HepG2 (cell line): ENCODE data around the gene LRBA.

Experiments used
- ADNP ChIP-seq: sonication (generic); formaldehyde crosslinking; IDR thresholded peaks from 2 replicates; pipeline ENCODE4 v1.4.0; 2020; ENCODE audit warnings: missing genetic modification reagents
- CCAR2 ChIP-seq: fragments of 200-400 bp; formaldehyde crosslinking; optimal IDR thresholded peaks from 2 replicates; pipeline ENCODE3; 2018; ENCODE audit warnings: low read depth, mild to moderate bottlenecking, low read length, moderate library complexity
- FOXA1 ChIP-seq, 2 experiments: fragments of 450-650 bp in 1 of 2; sonication (generic) in 1 of 2; formaldehyde crosslinking in 1 of 2; IDR thresholded peaks; 2 replicates each; pipeline versions ENCODE4 v1.4.0 to v1.6.1; 2016 to 2020; ENCODE audit warnings: missing genetic modification reagents in 1 of 2
- KDM5A ChIP-seq: fragments of 200-600 bp; sonication (generic); IDR thresholded peaks from 2 replicates; pipeline ENCODE4 v1.7.0; 2018; ENCODE audit warnings: antibody characterized with exemption, mild to moderate bottlenecking, low read length, borderline replicate concordance
- RBFOX2 ChIP-seq: fragments of 200-400 bp; formaldehyde crosslinking; IDR thresholded peaks from 2 replicates; pipeline ENCODE4 v1.6.1; 2017; ENCODE audit warnings: low read depth, mild to moderate bottlenecking, low read length
- SIN3A ChIP-seq: IDR thresholded peaks from 2 replicates; pipeline ENCODE4 v1.6.1; 2011; ENCODE audit warnings: low read depth, mild to moderate bottlenecking, control low read depth, low read length, borderline replicate concordance
- SRF ChIP-seq: IDR thresholded peaks from 2 replicates; pipeline ENCODE4 v1.6.1; 2011; ENCODE audit warnings: mild to moderate bottlenecking, low read depth, low read length, moderate library complexity
- ZNF569 ChIP-seq: sonication (generic); formaldehyde crosslinking; IDR thresholded peaks from 2 replicates; pipeline ENCODE4 v1.5.0; 2020; ENCODE audit warnings: mild to moderate bottlenecking, missing genetic modification reagents, moderate library complexity, borderline replicate concordance
- TF ChIP-seq, protein P1 (sequence below): sonication (generic); formaldehyde crosslinking; IDR thresholded peaks from 2 replicates; pipeline ENCODE4 v1.5.0; 2020; ENCODE audit warnings: mild to moderate bottlenecking, missing genetic modification reagents, moderate library complexity
- TF ChIP-seq, protein P2 (sequence below): sonication (generic); formaldehyde crosslinking; IDR thresholded peaks from 2 replicates; pipeline ENCODE4 v1.4.0; 2020; ENCODE audit warnings: missing genetic modification reagents; ENCODE audit errors: not compliant biosample characterization

DNA sequence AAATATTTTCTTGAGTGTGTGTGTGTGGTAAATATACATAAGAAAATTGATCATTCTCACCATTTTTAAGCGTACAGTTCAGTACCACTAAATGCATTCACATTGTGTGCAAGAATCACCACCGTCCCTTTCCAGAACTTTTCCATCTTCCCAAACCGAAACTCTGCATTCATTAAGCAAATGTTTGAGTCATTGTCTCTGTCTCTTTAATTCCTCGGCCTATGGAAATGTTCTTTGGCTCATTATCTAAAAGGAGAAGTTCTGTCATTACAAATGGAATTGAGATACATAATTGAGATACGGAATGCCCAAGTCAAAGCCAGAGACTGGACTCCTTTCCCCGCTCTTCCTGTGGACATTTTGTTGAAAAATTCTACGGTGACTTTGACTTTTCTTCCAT is 767.9 kb downstream of the LRBA start:
- TF ChIP-seq ADNP (no peak), FOXA1 (IDR thresholded peaks at IDR 0.05) (no peak), FOXA1 (CRISPR knock-in tag; IDR thresholded peaks at IDR 0.05) (no peak), RBFOX2 (no peak), CCAR2 (no peak), SIN3A (no peak), ZNF569 (CRISPR knock-in tag) (no peak), KDM5A (no peak), SRF (no peak)
- TF ChIP-seq, protein P1, sequence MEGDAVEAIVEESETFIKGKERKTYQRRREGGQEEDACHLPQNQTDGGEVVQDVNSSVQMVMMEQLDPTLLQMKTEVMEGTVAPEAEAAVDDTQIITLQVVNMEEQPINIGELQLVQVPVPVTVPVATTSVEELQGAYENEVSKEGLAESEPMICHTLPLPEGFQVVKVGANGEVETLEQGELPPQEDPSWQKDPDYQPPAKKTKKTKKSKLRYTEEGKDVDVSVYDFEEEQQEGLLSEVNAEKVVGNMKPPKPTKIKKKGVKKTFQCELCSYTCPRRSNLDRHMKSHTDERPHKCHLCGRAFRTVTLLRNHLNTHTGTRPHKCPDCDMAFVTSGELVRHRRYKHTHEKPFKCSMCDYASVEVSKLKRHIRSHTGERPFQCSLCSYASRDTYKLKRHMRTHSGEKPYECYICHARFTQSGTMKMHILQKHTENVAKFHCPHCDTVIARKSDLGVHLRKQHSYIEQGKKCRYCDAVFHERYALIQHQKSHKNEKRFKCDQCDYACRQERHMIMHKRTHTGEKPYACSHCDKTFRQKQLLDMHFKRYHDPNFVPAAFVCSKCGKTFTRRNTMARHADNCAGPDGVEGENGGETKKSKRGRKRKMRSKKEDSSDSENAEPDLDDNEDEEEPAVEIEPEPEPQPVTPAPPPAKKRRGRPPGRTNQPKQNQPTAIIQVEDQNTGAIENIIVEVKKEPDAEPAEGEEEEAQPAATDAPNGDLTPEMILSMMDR (CRISPR knock-in tag) = no peak
- TF ChIP-seq, protein P2, sequence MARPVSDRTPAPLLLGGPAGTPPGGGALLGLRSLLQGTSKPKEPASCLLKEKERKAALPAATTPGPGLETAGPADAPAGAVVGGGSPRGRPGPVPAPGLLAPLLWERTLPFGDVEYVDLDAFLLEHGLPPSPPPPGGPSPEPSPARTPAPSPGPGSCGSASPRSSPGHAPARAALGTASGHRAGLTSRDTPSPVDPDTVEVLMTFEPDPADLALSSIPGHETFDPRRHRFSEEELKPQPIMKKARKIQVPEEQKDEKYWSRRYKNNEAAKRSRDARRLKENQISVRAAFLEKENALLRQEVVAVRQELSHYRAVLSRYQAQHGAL = no peak
